ENCODE measurements around the gene SORCS2. TPM values are rescaled to one million over a fixed set of nuclear protein-coding genes. Genes with fewer than 3 reads are reported as not detected.

Gene SORCS2
- total RNA-seq, 1 donor from 2014 or later, result 3.0 TPM

DNA sequence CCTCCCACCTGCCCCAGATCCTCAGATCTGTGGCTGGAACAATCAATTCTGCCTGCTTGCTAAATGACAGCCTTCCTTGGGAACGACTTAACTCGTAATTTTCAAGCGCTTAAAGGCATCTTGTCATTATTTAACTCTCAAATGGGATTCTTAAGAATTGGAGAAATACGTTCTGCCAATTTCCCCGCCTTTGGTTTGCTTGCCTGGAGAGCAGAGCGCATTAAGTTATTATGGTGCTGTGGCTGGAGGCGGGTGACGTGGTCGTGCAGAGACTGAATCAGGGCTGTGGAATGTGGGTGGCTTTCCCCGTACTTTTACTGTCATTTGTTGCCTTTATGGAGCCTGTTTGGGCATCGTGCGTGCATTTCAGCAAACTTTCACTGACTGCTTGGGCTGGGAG lies 321.3 kb downstream of the SORCS2 start:
- no peaks in the 10 kb centered on the region for H3K4me1 Mint-ChIP-seq (ENCODE audit: unreplicated experiment)
- peaks cover 23% of the 10 kb centered on the region for H3K27me3 Mint-ChIP-seq (ENCODE audit: unreplicated experiment)
- no peaks in the 10 kb centered on the region for H3K36me3 Mint-ChIP-seq (ENCODE audit: unreplicated experiment)
- TF ChIP-seq CTCF (IDR thresholded peaks at IDR 0.05), result no peak
- H3K27ac Mint-ChIP-seq (ENCODE audit: unreplicated experiment), result no peak overlapping the region
- no peak overlapping the region for H3K4me3 Mint-ChIP-seq (ENCODE audit: unreplicated experiment)
- DNase-seq (ENCODE audit: extremely low spot score, unreplicated experiment), result no peak
- no peaks in the 10 kb centered on the region for H3K9me3 Mint-ChIP-seq (ENCODE audit: unreplicated experiment)

GRCh38 chr4:7514281-7514680 lies 321.9 kb downstream of the SORCS2 start:
- DNase-seq (ENCODE audit: extremely low spot score, unreplicated experiment), result no peak
- Mint-ChIP-seq H3K9me3 (ENCODE audit: unreplicated experiment) (no peaks in the 10 kb centered on the region), H3K27ac (ENCODE audit: unreplicated experiment) (no peak overlapping the region), H3K4me3 (ENCODE audit: unreplicated experiment) (no peak overlapping the region), H3K4me1 (ENCODE audit: unreplicated experiment) (no peaks in the 10 kb centered on the region), H3K27me3 (ENCODE audit: unreplicated experiment) (peaks cover 19% of the 10 kb centered on the region), H3K36me3 (ENCODE audit: unreplicated experiment) (no peaks in the 10 kb centered on the region)
- no peak for TF ChIP-seq CTCF (IDR thresholded peaks at IDR 0.05)

DNA sequence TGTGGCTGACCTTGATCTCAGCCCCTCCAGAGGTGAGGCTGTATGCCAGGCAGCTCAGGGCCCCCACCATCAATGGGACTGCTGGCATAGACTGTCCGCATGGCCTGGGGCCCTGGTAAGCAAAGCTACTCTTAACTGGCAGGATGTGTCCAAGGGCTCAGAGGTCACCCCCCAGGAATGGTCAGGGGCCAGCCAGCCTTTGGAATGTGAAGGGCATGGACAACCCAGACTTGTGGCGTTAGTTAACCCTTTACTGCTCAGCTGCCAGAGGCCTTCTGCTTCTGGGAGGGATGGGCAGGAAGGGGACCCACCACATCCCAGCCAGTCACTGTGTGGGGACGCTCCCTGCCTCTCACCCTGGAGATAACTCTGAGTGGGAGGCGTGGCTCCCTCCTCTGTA lies 322.5 kb downstream of the SORCS2 start:
- no peak for DNase-seq (ENCODE audit: extremely low spot score, unreplicated experiment)
- Mint-ChIP-seq H3K4me3 (ENCODE audit: unreplicated experiment) (no peak overlapping the region), H3K27me3 (ENCODE audit: unreplicated experiment) (peaks cover 19% of the 10 kb centered on the region), H3K27ac (ENCODE audit: unreplicated experiment) (no peak overlapping the region), H3K4me1 (ENCODE audit: unreplicated experiment) (no peaks in the 10 kb centered on the region), H3K9me3 (ENCODE audit: unreplicated experiment) (no peaks in the 10 kb centered on the region), H3K36me3 (ENCODE audit: unreplicated experiment) (no peaks in the 10 kb centered on the region)
- TF ChIP-seq CTCF (IDR thresholded peaks at IDR 0.05), result no peak

DNA sequence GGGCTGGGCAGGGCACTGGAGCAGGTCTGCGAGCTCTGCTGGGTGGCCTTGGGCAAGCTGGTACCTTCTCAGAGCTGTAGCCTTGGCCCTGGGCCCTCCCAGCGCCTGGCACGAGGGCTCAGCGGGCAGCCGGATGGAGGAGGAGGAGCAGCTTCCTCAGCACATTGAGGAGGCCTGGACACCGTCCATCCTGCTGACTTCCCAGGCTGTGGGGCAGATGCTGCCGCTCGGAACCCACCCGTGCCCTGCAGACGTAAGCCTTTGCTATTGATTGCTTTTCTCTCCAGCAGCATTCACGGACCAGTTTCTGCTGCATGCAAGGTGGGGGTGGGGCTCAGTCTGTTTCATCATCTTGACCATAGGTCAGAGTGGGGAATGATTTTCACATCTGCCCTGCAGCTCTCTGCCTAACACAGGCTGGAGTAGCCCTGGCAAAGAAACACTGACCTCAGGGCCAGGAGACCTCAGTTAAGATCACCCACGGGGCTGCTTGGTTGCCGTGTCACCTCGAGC lies 323.1 kb downstream of the SORCS2 start:
- DNase-seq (ENCODE audit: extremely low spot score, unreplicated experiment), result no peak
- TF ChIP-seq CTCF (IDR thresholded peaks at IDR 0.05), result no peak
- no peaks in the 10 kb centered on the region for H3K36me3 Mint-ChIP-seq (ENCODE audit: unreplicated experiment)
- peaks cover 19% of the 10 kb centered on the region for H3K27me3 Mint-ChIP-seq (ENCODE audit: unreplicated experiment)
- no peaks in the 10 kb centered on the region for H3K9me3 Mint-ChIP-seq (ENCODE audit: unreplicated experiment)
- H3K4me1 Mint-ChIP-seq (ENCODE audit: unreplicated experiment), result no peaks in the 10 kb centered on the region
- no peak overlapping the region for H3K27ac Mint-ChIP-seq (ENCODE audit: unreplicated experiment)
- no peak overlapping the region for H3K4me3 Mint-ChIP-seq (ENCODE audit: unreplicated experiment)

GRCh38 chr4:7516096-7516772 lies 323.9 kb downstream of the SORCS2 start:
- H3K4me1 Mint-ChIP-seq (ENCODE audit: unreplicated experiment), result no peaks in the 10 kb centered on the region
- no peaks in the 10 kb centered on the region for H3K36me3 Mint-ChIP-seq (ENCODE audit: unreplicated experiment)
- no peak for TF ChIP-seq CTCF (IDR thresholded peaks at IDR 0.05)
- no peak overlapping the region for H3K27ac Mint-ChIP-seq (ENCODE audit: unreplicated experiment)
- no peak for DNase-seq (ENCODE audit: extremely low spot score, unreplicated experiment)
- no peak overlapping the region for H3K4me3 Mint-ChIP-seq (ENCODE audit: unreplicated experiment)
- H3K27me3 Mint-ChIP-seq (ENCODE audit: unreplicated experiment), result peaks cover 13% of the 10 kb centered on the region
- H3K9me3 Mint-ChIP-seq (ENCODE audit: unreplicated experiment), result no peaks in the 10 kb centered on the region
